ENCODE measurements around the gene SULT1A2.
A peak's percentile ranks its signal among the peaks of the same experiment; 100 is the strongest.
"Not testable (repeated sequence)": the region's sequence is repeated elsewhere in the genome, so short reads cannot be mapped to it uniquely, and the experiment has no call there.

Gene SULT1A2

GRCh38 chr16:28558456-28558855, 38.4 kb downstream of the SULT1A2 start:
- DNase-seq (ENCODE audit: low read depth), result no peak

- DNase-seq (ENCODE audit: low read depth), result no peak
Observed at GRCh38 chr16:28556914-28557320, 39.9 kb downstream of the SULT1A2 start.

GRCh38 chr16:28555561-28555960, 41.3 kb downstream of the SULT1A2 start:
- no peak for DNase-seq (ENCODE audit: low read depth)

GRCh38 chr16:28554634-28555423, 42.0 kb downstream of the SULT1A2 start:
- DNase-seq (ENCODE audit: low read depth), result no peak

- peak; percentile 81 for DNase-seq (ENCODE audit: low read depth)
Observed at GRCh38 chr16:28553776-28554633, 42.8 kb downstream of the SULT1A2 start, which contains the start of gene SGF29. TSS of gene SGF29 (plus strand) at chr16:28553920. CDS start at chr16:28581070, 27,150 bp downstream.

- DNase-seq (ENCODE audit: low read depth), result no peak
Observed at GRCh38 chr16:28549301-28549899, 47.5 kb downstream of the SULT1A2 start.

GRCh38 chr16:28548306-28548802, 48.5 kb downstream of the SULT1A2 start:
- no peak for DNase-seq (ENCODE audit: low read depth)

GRCh38 chr16:28546626-28547025, 50.2 kb downstream of the SULT1A2 start:
- no peak for DNase-seq (ENCODE audit: low read depth)

- DNase-seq (ENCODE audit: low read depth), result not testable (repeated sequence)
Observed at GRCh38 chr16:28545964-28546363, 50.9 kb downstream of the SULT1A2 start.

- DNase-seq (ENCODE audit: low read depth), result no peak
Observed at GRCh38 chr16:28544998-28545397, 51.9 kb downstream of the SULT1A2 start.

- no peak for DNase-seq (ENCODE audit: low read depth)
Observed at GRCh38 chr16:28543072-28543471, 53.8 kb downstream of the SULT1A2 start.

GRCh38 chr16:28542646-28543045, 54.2 kb downstream of the SULT1A2 start:
- no peak for DNase-seq (ENCODE audit: low read depth)
